Activated naive CD4-positive, alpha-beta T cell treated with anti-CD3 and anti-CD28 coated beads for 36 hours (primary cell): Measurements from ENCODE around the gene CDK10. TPM values are rescaled to one million over a fixed set of nuclear protein-coding genes. Genes with fewer than 3 reads are reported as not detected.
"Not testable (repeated sequence)": the region's sequence is repeated elsewhere in the genome, so short reads cannot be mapped to it uniquely, and the experiment has no call there.

ENCODE experiments used
- CTCF ChIA-PET: fragments of 350-600 bp; sonication (Branson Sonifier 250); formaldehyde crosslinking; loops from one replicate; lab custom pipeline; 2021; ENCODE audit warnings: antibody characterized with exemption; lab: Charles Lee
- DNase-seq: peaks from one replicate; pipeline ENCODE4 v3.0.0-alpha.2; 2020
- H3K27ac Mint-ChIP-seq: one replicate; pipeline ENCODE4 v1.8.0; 2021; ENCODE audit warnings: mild to moderate bottlenecking, mixed read lengths
- H3K27me3 Mint-ChIP-seq: one replicate; pipeline ENCODE4 v1.8.0; 2021; ENCODE audit warnings: low read depth, mixed read lengths
- H3K36me3 Mint-ChIP-seq: one replicate; pipeline ENCODE4 v1.8.0; 2021; ENCODE audit warnings: low read depth, mixed read lengths
- H3K4me1 Mint-ChIP-seq: one replicate; pipeline ENCODE4 v1.8.0; 2021; ENCODE audit warnings: low read depth, mixed read lengths
- H3K4me3 Mint-ChIP-seq: one replicate; pipeline ENCODE4 v1.8.0; 2021; ENCODE audit warnings: mild to moderate bottlenecking, moderate library complexity, mixed read lengths
- H3K9me3 Mint-ChIP-seq: one replicate; pipeline ENCODE4 v1.8.0; 2021; ENCODE audit warnings: mixed read lengths
- intact Hi-C: fragments of 100-400 bp; cut with micrococcal nuclease; formaldehyde crosslinking; loops from one replicate; pipeline ENCODE4 v1.15.1; 2023
- total RNA-seq, 2 experiments: library from RNA; stranded (reverse); gene quantifications; one replicate each; pipeline ENCODE4 v1.2.3, GENCODE V29; 2021

Gene CDK10
- total RNA-seq, 2 experiments from 2014 or later: 128 to 158 TPM

DNA sequence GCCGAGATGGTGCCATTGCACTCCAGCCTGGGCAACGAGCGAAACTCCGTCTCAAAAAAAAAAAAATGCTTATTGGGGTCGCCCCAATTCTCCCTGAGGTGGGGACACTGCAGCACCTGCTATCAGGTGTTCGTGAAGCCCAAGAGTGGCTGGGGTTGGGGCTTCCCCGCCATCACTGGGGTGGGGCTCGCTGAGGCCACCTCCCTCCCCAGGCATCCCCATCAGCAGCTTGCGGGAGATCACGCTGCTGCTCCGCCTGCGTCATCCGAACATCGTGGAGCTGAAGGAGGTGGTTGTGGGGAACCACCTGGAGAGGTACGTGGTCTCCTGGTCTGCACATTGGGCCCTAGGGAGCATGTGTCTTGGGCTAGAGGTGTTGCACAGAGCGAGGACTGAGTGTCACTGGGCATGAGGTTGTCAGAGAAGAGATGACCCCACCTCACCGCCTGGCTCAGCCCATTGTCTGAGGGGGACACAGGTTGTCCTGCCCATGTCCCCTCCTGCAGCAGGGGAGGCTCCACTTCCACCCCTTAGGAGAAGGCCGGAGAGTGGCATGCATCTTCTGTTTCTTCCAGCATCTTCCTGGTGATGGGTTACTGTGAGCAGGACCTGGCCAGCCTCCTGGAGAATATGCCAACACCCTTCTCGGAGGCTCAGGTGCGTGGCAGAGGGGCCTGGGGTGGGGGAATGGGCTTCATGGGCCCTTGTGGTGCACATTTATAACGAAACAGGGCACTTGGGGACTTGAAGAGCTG is 4.9 kb downstream of the CDK10 start:
- no peaks in the 10 kb centered on the region for H3K9me3 Mint-ChIP-seq
- CTCF ChIA-PET: interaction anchor here (0.7 kb wide), 1 partner anchor 47 kb away, joined by 3 read pairs; no protein-coding TSS in a partner anchor
- H3K4me3 Mint-ChIP-seq: no peak overlapping the region
- peaks cover 27% of the 10 kb centered on the region for H3K36me3 Mint-ChIP-seq
- H3K4me1 Mint-ChIP-seq: peaks cover 15% of the 10 kb centered on the region
- H3K27ac Mint-ChIP-seq: no peak overlapping the region
- intact Hi-C loops: no loop called here
- H3K27me3 Mint-ChIP-seq: no peaks in the 10 kb centered on the region
- no peak for DNase-seq

DNA sequence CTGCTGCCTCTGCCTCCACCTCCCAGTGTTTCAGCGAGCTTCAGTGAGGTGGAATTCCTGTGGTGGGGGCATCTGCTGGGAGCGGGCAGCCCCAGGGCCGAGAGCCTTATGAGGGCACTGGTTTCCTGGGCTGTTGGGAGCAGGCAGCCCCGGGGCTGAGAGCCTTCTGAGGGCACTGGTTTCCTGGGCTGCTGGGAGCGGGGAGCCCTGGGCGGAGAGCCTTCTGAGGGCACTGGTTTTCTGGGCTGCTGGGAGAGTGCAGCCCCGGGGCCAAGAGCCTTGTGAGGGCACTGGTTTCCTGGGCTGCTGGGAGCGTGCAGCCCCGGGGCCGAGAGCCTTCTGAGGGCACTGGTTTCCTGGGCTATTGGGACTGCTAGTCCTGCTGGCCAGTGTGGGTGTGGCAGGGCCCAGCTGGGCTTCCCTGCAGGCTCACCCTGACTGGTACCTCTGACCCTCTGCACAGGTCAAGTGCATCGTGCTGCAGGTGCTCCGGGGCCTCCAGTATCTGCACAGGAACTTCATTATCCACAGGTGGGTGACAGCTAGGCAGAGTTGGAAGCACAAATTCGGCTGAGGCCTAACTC is 5.6 kb downstream of the CDK10 start:
- Mint-ChIP-seq H3K9me3 (no peaks in the 10 kb centered on the region), H3K4me1 (peaks cover 15% of the 10 kb centered on the region), H3K36me3 (peaks cover 25% of the 10 kb centered on the region), H3K27me3 (no peaks in the 10 kb centered on the region), H3K27ac (no peak overlapping the region), H3K4me3 (no peak overlapping the region)
- CTCF ChIA-PET: interaction anchor here (0.7 kb wide), 1 partner anchor 47 kb away, joined by 3 read pairs; no protein-coding TSS in a partner anchor
- DNase-seq: no peak
- intact Hi-C loops: no loop called here

DNA sequence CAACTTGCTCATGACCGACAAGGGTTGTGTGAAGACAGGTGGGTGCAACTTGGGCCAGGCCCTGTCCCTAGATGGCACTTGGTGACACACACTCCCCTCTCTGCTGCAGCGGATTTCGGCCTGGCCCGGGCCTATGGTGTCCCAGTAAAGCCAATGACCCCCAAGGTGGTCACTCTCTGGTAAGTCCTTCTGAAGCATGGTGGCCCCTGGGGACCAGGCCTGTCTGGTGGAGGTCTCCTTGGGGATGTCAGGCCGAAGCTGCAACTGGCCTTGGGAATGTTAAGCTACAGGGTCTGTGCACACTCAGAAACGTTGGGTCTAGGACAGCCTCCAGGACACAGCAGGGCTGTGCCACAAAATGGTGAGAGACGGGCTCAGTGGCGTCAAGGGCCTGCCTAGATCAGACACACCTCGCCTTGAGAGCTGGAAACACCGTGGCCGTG is 6.8 kb downstream of the CDK10 start:
- CTCF ChIA-PET: no interaction called here
- no peaks in the 10 kb centered on the region for H3K9me3 Mint-ChIP-seq
- DNase-seq: no peak
- H3K27ac Mint-ChIP-seq: no peak overlapping the region
- no peaks in the 10 kb centered on the region for H3K27me3 Mint-ChIP-seq
- H3K4me3 Mint-ChIP-seq: no peak overlapping the region
- H3K4me1 Mint-ChIP-seq: peaks cover 6% of the 10 kb centered on the region
- intact Hi-C loops: no loop called here
- peaks cover 20% of the 10 kb centered on the region for H3K36me3 Mint-ChIP-seq

DNA sequence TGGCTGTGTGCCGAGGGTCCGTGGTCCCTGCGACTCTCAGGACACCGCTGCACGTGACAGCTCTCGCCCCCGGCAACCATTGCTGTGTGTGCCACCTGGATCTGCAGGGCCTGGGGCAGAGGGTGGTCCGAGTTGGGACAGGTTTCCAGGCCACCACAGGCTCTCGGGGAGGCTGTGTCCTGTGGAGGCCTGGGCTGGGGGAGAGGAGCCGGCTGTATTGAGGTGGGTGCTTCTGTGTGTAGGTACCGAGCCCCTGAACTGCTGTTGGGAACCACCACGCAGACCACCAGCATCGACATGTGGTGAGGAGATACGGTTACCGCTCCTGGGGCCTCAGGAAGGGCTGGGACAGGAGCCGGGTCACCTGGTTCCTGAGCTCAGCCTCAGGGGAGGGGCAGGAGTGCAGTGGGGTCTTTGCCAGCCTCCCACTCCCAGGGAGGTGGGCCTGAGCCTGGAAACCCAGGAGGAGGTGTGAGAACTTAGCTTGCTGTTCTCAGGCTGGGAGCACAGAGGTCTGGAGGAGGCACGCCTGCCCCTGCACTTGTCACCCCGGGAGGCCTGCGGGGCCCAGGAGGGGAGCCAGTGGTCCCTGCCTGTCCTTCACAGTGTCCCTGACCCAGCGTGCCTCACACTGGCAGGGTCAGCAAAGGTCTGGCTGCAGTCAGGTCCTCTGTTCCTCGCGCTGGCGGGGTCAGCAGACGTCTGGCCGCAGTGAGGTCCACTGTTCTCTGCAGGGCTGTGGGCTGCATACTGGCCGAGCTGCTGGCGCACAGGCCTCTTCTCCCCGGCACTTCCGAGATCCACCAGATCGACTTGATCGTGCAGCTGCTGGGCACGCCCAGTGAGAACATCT is 7.7 kb downstream of the CDK10 start:
- Mint-ChIP-seq H3K4me1 (peaks cover 3% of the 10 kb centered on the region), H3K4me3 (no peak overlapping the region), H3K27me3 (no peaks in the 10 kb centered on the region), H3K27ac (no peak overlapping the region), H3K36me3 (peaks cover 19% of the 10 kb centered on the region), H3K9me3 (no peaks in the 10 kb centered on the region)
- intact Hi-C loops: no loop called here
- CTCF ChIA-PET: interaction anchor here (0.6 kb wide), 1 partner anchor 223 kb away, joined by 4 read pairs; no protein-coding TSS in a partner anchor
- DNase-seq: no peak

DNA sequence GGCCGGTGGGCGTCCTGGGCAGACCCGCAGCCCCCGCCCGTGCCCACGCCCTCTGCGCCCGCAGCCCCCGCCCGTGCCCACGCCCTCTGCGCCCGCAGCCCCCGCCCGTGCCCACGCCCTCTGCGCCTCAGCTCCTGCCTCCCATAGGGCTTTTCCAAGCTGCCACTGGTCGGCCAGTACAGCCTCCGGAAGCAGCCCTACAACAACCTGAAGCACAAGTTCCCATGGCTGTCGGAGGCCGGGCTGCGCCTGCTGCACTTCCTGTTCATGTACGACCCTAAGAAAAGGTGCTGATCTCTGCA is 8.2 kb downstream of the CDK10 start:
- DNase-seq, H3K4me1 Mint-ChIP-seq, H3K27ac Mint-ChIP-seq, H3K4me3 Mint-ChIP-seq, H3K9me3 Mint-ChIP-seq, H3K27me3 Mint-ChIP-seq, intact Hi-C loops: not testable (repeated sequence)
- peaks cover 19% of the 10 kb centered on the region for H3K36me3 Mint-ChIP-seq
- CTCF ChIA-PET: interaction anchor here (0.6 kb wide), 1 partner anchor 222 kb away, joined by 4 read pairs; no protein-coding TSS in a partner anchor

DNA sequence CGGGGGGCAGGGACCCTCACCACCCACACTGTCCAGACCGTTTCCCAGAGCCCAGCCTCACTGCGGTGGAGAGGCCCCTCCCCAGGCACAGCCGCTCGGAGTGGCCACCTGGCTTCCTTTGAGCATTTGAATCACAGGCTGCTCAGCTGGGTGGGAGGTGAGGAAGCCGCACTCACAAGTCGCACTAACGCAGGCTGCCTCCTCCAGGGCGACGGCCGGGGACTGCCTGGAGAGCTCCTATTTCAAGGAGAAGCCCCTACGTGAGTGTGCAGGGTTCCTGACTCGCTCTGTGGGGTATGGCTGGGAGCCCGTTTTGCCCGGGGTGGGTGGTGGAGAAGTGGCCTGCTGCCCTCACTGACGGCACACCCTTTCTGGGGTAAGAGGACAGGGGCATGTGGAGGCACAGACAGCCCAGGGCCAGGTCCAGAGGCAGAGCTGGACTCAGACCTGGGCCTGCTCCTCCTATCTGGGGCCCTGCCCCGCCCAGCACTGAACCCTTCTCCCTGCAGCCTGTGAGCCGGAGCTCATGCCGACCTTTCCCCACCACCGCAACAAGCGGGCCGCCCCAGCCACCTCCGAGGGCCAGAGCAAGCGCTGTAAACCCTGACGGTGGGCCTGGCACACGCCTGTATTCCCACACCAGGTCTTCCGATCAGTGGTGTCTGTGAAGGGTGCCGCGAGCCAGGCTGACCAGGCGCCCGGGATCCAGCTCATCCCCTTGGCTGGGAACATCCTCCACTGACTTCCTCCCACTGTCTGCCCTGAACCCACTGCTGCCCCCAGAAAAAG is 8.8 kb downstream of the CDK10 start:
- CTCF ChIA-PET: interaction anchor here (0.6 to 1.7 kb wide), 2 partner anchors 11 to 222 kb away, joined by 4 read pairs; no protein-coding TSS in a partner anchor
- H3K4me3 Mint-ChIP-seq: no peak overlapping the region
- H3K9me3 Mint-ChIP-seq: no peaks in the 10 kb centered on the region
- no peak overlapping the region for H3K27ac Mint-ChIP-seq
- peaks cover 9% of the 10 kb centered on the region for H3K4me1 Mint-ChIP-seq
- no peak for DNase-seq
- intact Hi-C loops: no loop called here
- peaks cover 15% of the 10 kb centered on the region for H3K36me3 Mint-ChIP-seq
- H3K27me3 Mint-ChIP-seq: no peaks in the 10 kb centered on the region

DNA sequence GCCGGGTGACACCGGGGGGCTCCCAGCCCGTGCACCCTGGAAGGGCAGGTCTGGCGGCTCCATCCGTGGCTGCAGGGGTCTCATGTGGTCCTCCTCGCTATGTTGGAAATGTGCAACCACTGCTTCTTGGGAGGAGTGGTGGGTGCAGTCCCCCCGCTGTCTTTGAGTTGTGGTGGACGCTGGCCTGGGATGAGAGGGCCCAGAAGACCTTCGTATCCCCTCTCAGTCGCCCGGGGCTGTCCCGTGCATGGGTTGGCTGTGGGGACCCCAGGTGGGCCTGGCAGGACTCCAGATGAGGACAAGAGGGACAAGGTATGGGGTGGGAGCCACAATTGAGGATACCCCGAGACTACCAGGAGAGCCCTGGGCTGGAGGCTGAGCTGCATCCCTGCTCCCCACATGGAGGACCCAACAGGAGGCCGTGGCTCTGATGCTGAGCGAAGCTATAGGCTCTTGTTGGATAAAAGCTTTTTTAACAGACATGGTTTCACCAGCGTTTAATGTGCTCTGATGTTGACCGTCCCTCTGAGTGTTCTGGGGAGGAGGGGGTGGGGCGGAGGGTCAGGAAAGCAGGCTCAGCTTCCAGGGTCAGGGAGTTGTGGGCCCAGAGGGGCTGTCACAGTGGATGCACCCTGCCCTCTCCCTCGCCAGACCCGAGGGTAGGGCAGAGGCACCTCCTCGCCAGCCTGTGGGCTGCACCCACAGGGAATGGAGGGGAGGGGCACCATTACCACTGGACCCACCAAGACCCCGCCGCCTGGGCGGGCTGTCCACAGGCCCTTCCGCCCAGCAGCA is 9.6 kb downstream of the CDK10 start:
- CTCF ChIA-PET: interaction anchor here (1.7 kb wide), 1 partner anchor 10 kb away, joined by 4 read pairs; no protein-coding TSS in a partner anchor
- no peak overlapping the region for H3K4me3 Mint-ChIP-seq
- intact Hi-C loops: no loop called here
- H3K36me3 Mint-ChIP-seq: peaks cover 13% of the 10 kb centered on the region
- no peak overlapping the region for H3K27ac Mint-ChIP-seq
- DNase-seq: no peak
- no peaks in the 10 kb centered on the region for H3K9me3 Mint-ChIP-seq
- H3K27me3 Mint-ChIP-seq: no peaks in the 10 kb centered on the region
- peaks cover 12% of the 10 kb centered on the region for H3K4me1 Mint-ChIP-seq

DNA sequence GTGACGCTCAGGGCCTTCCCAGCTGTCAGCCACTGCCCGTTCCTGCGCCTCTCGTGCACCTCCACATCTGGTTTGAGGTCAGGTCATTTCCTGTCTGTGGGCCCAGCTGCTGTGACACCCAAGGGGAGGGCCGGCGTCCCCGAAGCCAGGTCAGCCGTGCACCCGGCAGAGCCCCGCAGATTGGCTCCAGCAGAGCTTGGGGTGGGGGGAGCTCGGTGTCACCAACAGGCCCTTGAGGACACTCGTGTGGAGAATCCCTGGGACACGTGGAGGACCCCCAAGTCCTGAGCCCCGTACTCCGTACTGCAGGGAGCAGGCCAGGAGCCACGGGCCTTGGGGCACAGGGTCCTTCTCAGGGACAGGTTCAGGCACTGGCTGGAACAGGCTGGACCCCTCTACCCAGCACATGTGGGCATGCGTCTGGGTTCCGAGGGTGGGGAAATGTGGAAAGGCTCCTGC is 10.2 kb downstream of the CDK10 start:
- no peaks in the 10 kb centered on the region for H3K27me3 Mint-ChIP-seq
- DNase-seq: no peak
- H3K4me1 Mint-ChIP-seq: peaks cover 12% of the 10 kb centered on the region
- H3K9me3 Mint-ChIP-seq: no peaks in the 10 kb centered on the region
- H3K4me3 Mint-ChIP-seq: no peak overlapping the region
- intact Hi-C loops: no loop called here
- CTCF ChIA-PET: interaction anchor here (1.3 to 1.7 kb wide), 2 partner anchors 9 to 10 kb away, joined by 4 to 6 read pairs; no protein-coding TSS in a partner anchor
- H3K36me3 Mint-ChIP-seq: peaks cover 8% of the 10 kb centered on the region
- H3K27ac Mint-ChIP-seq: no peak overlapping the region

DNA sequence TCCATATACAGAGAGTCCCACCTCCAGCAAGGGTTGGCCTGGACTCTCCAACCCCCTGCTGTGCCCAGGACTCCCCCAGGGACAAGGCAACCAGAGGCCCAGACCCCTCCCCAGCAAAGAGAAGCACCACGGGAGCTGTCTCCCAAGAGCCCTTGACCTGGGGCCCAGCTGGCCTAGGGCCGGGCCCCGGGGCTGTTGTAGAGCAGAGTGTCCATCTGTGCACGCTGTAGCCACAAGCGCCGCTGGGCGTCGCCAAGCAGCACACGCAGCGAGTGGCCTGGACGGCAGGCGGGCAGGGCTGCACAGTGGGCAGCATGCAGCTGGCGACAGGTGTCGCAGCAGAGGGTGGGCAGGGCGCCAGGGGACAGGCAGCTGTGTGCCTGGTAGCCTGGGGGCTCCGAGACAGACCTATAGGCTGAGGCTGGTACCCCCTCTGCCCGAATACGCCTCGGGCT is 10.7 kb downstream of the CDK10 start:
- no peak overlapping the region for H3K27ac Mint-ChIP-seq
- peaks cover 6% of the 10 kb centered on the region for H3K36me3 Mint-ChIP-seq
- DNase-seq: no peak
- no peak overlapping the region for H3K4me3 Mint-ChIP-seq
- peaks cover 14% of the 10 kb centered on the region for H3K4me1 Mint-ChIP-seq
- no peaks in the 10 kb centered on the region for H3K27me3 Mint-ChIP-seq
- intact Hi-C loops: no loop called here
- CTCF ChIA-PET: interaction anchor here (1.3 kb wide), 1 partner anchor 9 kb away, joined by 6 read pairs; no protein-coding TSS in a partner anchor
- no peaks in the 10 kb centered on the region for H3K9me3 Mint-ChIP-seq

DNA sequence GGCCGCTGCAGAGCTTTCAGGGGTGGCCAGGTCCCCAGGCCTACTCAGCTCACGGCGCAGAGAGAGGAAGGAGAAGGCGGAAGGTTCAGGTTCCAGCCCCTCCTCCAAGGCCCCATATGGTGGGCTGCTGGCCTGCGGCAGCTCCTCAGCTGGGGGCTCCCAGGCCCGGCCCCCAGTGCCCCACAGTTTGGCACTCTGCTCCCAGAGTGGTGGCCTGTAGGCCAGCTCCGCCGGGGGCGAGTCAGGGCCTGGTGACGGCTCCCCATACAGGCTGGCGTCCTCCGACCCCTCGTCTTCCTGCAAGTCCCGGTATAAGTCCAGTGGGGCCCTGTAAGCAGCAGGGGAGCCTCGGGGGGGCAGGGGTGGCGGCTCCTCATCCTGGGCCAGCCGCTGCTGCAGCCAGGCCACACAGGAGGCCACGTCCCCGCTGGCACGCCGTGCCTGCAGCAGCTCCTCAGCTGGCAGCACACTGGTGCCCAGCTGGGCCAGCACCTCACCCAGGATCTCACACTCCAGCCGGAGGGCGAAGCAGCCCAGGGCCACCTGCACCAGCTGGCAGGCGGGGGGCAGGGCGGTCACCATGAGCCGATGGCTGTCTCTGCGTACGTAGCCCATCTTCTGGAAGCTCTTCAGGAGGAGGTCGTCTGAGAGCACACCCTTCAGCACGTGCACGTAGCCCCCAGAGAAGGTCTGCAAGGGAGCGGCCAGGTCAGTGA is 11.3 kb downstream of the CDK10 start:
- CTCF ChIA-PET: interaction anchor here (0.6 to 3.2 kb wide), 6 partner anchors 9 to 122 kb away, joined by 3 to 13 read pairs (median 4); partner anchors contain the start of gene CPNE7
- Mint-ChIP-seq H3K4me3 (no peak overlapping the region), H3K4me1 (peaks cover 19% of the 10 kb centered on the region), H3K9me3 (no peaks in the 10 kb centered on the region), H3K27me3 (no peaks in the 10 kb centered on the region), H3K27ac (no peak overlapping the region), H3K36me3 (peaks cover 6% of the 10 kb centered on the region)
- DNase-seq: no peak
- intact Hi-C loops: no loop called here
